GM19025 (cell line): ENCODE data around the gene SAMSN1.

ENCODE experiments used
- ATAC-seq: cut with Tn5 transposase; IDR thresholded peaks from one replicate; pipeline ENCODE4 v1.9.1; 2021; ENCODE audit warnings: mild to moderate bottlenecking, low read depth, moderate library complexity; ENCODE audit not compliant: unreplicated experiment

Gene SAMSN1

DNA sequence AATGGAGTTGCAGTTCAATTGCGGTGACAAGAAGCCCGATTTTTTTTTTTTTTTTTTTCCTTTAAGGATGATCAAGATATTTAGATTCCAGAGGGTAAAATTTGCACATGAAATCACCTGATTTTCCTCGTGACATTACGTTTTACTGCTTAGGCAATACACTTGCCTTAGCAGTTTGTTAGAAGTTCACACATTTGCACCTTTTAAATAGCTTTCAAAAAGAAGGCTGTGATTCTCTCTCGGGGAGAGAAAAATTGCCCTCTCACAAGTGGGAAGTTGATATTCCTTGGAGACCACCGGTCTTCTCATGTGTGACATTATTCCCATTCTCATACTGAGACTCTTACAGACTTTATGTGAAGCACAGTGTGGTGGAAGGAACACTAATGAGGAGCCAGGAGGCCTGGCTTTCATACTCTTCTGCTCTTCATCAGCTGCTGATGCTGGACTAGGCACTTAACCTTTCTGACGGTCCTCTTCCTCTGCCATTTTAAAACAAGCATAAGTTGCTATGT, 93.3 kb downstream of the SAMSN1 start:
- ATAC-seq: no peak

DNA sequence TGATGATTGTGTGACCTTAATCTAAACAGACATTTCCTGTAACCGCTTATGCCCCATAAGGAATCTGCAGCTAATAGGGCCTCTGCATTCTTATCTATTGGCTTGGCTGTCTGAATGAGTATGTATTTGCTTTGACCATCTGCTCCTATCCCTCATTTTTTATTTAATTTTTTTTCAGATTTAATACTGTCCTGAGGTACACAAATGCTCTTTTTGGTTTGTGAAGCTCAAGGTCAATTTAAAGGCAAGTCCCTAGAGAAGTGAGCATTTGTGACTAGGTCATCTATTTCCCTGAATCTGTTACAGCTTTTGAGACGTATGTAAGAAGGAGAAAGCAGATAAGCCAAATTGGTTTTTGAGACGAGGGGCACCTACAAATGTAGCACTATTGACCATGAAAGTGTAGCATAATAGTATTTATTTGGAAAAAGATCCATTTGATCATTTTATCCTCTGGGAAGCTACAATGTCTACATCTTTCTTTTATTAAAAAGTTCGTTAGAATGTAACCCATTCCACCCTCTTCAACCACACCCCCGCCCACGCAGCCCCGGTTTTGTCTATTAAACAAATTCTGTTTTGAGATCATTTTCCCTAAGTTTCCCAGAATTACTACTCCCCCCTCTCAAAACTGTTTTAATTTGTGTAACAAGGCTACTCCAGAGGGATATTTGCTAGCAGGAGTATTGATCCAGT, 93.9 kb downstream of the SAMSN1 start:
- no peak for ATAC-seq

DNA sequence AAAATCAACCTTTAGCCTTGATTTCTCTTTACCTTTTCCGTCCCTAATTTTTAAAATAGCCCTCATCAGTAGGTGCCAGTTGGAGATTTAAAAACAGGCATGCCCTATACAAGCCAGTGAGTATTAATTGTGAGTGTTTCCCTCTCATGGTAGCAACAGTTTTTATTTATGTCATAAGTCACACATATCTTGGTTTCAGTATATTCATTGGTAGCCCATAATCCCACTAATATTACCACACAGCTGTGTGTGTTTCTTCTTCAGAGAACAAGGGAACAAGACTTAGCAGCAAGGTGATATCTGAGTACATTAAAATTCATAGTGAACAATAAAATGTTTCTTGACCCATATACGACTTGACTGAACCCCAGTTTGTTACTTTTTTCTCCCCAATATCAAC, 94.6 kb downstream of the SAMSN1 start:
- no peak for ATAC-seq

DNA sequence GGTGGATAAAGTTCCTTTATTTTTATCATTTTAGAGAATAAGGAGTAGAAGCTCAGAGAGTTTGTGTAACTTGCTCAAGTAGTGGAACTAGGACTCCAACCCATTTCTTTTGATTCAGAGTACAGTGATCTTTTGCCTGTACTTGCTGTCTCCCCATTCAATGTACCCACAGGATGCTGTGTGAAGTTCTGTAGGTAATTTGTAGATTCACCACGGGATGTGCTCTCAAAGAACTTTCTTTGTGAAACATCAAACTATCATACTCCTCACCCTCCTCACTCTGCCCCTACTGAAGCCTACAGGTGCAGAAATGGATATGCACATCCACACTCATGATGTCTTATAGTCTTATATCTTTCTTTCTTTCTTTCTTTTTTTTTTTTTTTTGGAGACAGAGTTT, 97.3 kb downstream of the SAMSN1 start:
- no peak for ATAC-seq

DNA sequence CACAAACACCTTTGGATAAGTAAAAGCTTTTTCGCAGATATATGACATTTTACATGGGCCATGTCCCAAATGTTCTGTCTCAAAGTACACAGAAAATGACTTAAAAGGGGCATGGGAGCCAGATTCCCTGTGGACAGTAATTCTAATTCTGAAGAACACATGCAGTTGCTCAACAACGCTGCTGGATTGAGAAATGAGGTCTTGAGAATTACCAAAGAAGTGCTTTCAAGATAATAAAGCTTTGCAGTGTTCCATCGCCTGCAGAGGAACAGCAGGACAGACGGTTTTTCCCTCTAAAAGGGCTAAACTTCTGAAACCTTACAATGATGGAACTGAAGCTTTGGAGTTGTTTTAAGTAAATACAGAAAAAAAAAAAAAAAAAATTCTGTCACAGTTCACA, 107.9 kb downstream of the SAMSN1 start:
- ATAC-seq: no peak

DNA sequence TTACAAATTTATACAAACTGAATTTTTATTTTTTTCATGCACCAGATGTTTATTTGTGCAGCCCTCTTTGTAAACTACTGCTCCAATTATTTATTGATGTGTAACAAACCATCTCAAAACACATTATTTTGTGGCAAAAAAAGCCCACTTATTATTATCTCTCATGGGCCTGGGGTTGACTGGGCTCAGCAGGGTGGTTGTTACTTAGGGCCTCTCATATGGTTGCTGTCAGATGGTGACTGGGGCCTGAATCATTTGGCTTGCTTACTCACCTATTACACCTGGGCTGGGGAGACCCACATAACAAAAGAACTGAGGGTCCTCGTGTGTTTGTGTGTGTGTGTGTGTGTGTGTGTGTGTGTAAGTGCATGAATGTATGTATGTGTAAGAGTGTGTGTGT, 110.7 kb downstream of the SAMSN1 start:
- ATAC-seq: no peak
